ENCODE data around the gene NCOA1.
A peak's percentile ranks its signal among the peaks of the same experiment; 100 is the strongest.

The NCOA1 gene

GRCh38 chr2:24806661-24807036 lies 315.6 kb downstream of the NCOA1 start:
- ATAC-seq (no peak), DNase-seq (ENCODE audit: low spot score in 2 of 2) (no peak)
- Mint-ChIP-seq H3K36me3 (peaks cover 55% of the 10 kb centered on the region), H3K27ac (no peak overlapping the region), H3K4me3 (no peak overlapping the region), H3K4me1 (peaks cover 29% of the 10 kb centered on the region), H3K9me3 (no peaks in the 10 kb centered on the region)

- Mint-ChIP-seq H3K4me1 (peaks cover 20% of the 10 kb centered on the region), H3K4me3 (peak overlapping the region; percentile 27), H3K27ac (no peak overlapping the region), H3K36me3 (peaks cover 55% of the 10 kb centered on the region), H3K9me3 (no peaks in the 10 kb centered on the region)
- ATAC-seq (no peak), DNase-seq (ENCODE audit: low spot score in 2 of 2) (no peak)
Measured at GRCh38 chr2:24809316-24810007, 318.4 kb downstream of the NCOA1 start.

GRCh38 chr2:24813691-24814137 lies 322.7 kb downstream of the NCOA1 start:
- Mint-ChIP-seq H3K4me1 (peaks cover 8% of the 10 kb centered on the region), H3K9me3 (no peaks in the 10 kb centered on the region), H3K27ac (no peak overlapping the region), H3K36me3 (peaks cover 69% of the 10 kb centered on the region), H3K4me3 (no peak overlapping the region)
- ATAC-seq: no peak
- DNase-seq (ENCODE audit: low spot score in 2 of 2): no peak

GRCh38 chr2:24814516-24814915 lies 323.5 kb downstream of the NCOA1 start:
- H3K4me3 Mint-ChIP-seq: no peak overlapping the region
- H3K36me3 Mint-ChIP-seq: peaks cover 69% of the 10 kb centered on the region
- H3K4me1 Mint-ChIP-seq: peaks cover under 1% of the 10 kb centered on the region
- no peaks in the 10 kb centered on the region for H3K9me3 Mint-ChIP-seq
- ATAC-seq (no peak), DNase-seq (ENCODE audit: low spot score in 2 of 2) (no peak)
- no peak overlapping the region for H3K27ac Mint-ChIP-seq

GRCh38 chr2:24815171-24815570 lies 324.1 kb downstream of the NCOA1 start:
- Mint-ChIP-seq H3K36me3 (peaks cover 74% of the 10 kb centered on the region), H3K4me3 (no peak overlapping the region), H3K9me3 (no peaks in the 10 kb centered on the region), H3K27ac (no peak overlapping the region), H3K4me1 (no peaks in the 10 kb centered on the region)
- no peak for ATAC-seq
- DNase-seq (ENCODE audit: low spot score in 2 of 2): no peak

GRCh38 chr2:24816404-24816803 lies 325.4 kb downstream of the NCOA1 start:
- Mint-ChIP-seq H3K4me1 (no peaks in the 10 kb centered on the region), H3K27ac (peak overlapping the region; percentile 13), H3K9me3 (no peaks in the 10 kb centered on the region), H3K36me3 (peaks cover 86% of the 10 kb centered on the region), H3K4me3 (no peak overlapping the region)
- DNase-seq (ENCODE audit: low spot score in 2 of 2) (no peak), ATAC-seq (no peak)

- Mint-ChIP-seq H3K27ac (peak overlapping the region; percentile 13), H3K36me3 (peaks cover 86% of the 10 kb centered on the region), H3K4me1 (no peaks in the 10 kb centered on the region), H3K4me3 (no peak overlapping the region), H3K9me3 (no peaks in the 10 kb centered on the region)
- ATAC-seq (no peak), DNase-seq (ENCODE audit: low spot score in 2 of 2) (no peak)
Measured at GRCh38 chr2:24816884-24817283, 325.8 kb downstream of the NCOA1 start.

GRCh38 chr2:24818721-24819167 lies 327.7 kb downstream of the NCOA1 start:
- no peak overlapping the region for H3K4me3 Mint-ChIP-seq
- no peaks in the 10 kb centered on the region for H3K9me3 Mint-ChIP-seq
- peak; percentile 63 for ATAC-seq
- no peak for DNase-seq (ENCODE audit: low spot score in 2 of 2)
- no peaks in the 10 kb centered on the region for H3K4me1 Mint-ChIP-seq
- H3K27ac Mint-ChIP-seq: peak overlapping the region; percentile 50
- H3K36me3 Mint-ChIP-seq: peaks cover 92% of the 10 kb centered on the region

GRCh38 chr2:24819442-24820174 lies 328.6 kb downstream of the NCOA1 start:
- H3K27ac Mint-ChIP-seq: peak overlapping the region; percentile 50

GRCh38 chr2:24820175-24820513 lies 329.1 kb downstream of the NCOA1 start:
- Mint-ChIP-seq H3K4me3 (no peak overlapping the region), H3K36me3 (peaks cover 100% of the 10 kb centered on the region), H3K9me3 (no peaks in the 10 kb centered on the region), H3K4me1 (no peaks in the 10 kb centered on the region), H3K27ac (peak overlapping the region; percentile 50)
- DNase-seq (ENCODE audit: low spot score in 2 of 2) (no peak), ATAC-seq (no peak)

More at GRCh38 chr2:24819442-24820174, 328.6 kb downstream of the NCOA1 start:
- Mint-ChIP-seq H3K4me3 (no peak overlapping the region), H3K36me3 (peaks cover 100% of the 10 kb centered on the region), H3K9me3 (no peaks in the 10 kb centered on the region), H3K4me1 (no peaks in the 10 kb centered on the region)
- DNase-seq (ENCODE audit: low spot score in 2 of 2): no peak
- ATAC-seq: no peak

Data from stimulated activated effector memory CD8-positive, alpha-beta T cell treated with anti-CD3 and anti-CD28 coated beads, Interleukin-12 subunit alpha, Interleukin-12 subunit beta, amount 100 ng/mL, for 72 hours (primary cell).